ENCODE results near the gene RPL18. TPM values are rescaled to one million over a fixed set of nuclear protein-coding genes. Genes with fewer than 3 reads are reported as not detected.
A peak's percentile ranks its signal among the peaks of the same experiment; 100 is the strongest.

The RPL18 gene
- total RNA-seq, 2 experiments from 2014 or later: 1,511 to 1,528 TPM

DNA sequence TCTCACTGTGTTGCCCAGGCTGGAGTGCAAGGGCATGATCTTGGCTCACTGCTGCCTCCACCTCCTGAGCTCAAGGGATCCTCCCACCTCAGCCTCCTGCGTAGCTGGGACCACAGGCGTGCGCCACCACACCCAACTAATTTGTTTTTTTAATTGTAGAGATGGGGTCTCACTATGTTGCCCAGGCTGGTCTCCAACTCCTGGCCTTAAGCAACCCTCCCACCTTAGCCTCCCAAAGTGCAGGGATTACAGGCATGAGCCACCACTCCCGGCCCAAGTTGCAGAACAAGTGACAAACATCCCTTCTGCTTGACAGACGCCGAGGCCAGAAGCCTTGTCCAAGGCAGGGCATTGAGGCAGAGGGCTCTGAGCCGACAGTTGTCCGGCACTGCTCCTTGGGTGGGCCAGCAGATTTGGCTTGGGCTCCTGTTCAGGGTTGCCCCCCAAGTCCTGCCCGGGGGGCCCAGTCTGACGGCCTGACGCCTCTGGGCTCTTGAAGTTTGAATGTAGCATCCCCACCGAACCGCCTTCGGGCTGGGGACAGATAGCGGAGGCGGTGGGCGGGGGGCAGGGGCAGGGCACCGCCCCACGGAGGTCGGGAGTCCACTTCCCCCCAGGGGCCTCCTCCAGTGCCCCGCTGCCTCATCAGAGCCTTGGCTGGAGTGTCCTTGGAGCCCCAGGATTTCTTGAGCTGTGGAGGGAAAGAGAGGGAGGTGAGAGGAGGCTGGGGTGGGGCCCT, 18.1 kb downstream of the RPL18 start:
- ChIA-PET POLR2A (interaction anchor here (0.8 to 1.4 kb wide), 2 partner anchors 12 to 16 kb away, joined by 3 to 4 read pairs; no protein-coding TSS in a partner anchor), CTCF (no interaction called here)
- DNase-seq: no peak
- no peaks in the 10 kb centered on the region for H3K9me3 Mint-ChIP-seq
- no peaks in the 10 kb centered on the region for H3K27me3 Mint-ChIP-seq
- peaks cover 15% of the 10 kb centered on the region for H3K4me1 Mint-ChIP-seq
- H3K27ac Mint-ChIP-seq: no peak overlapping the region
- peaks cover 9% of the 10 kb centered on the region for H3K36me3 Mint-ChIP-seq (ENCODE audit: low read depth)
- no peak overlapping the region for H3K4me3 Mint-ChIP-seq

DNA sequence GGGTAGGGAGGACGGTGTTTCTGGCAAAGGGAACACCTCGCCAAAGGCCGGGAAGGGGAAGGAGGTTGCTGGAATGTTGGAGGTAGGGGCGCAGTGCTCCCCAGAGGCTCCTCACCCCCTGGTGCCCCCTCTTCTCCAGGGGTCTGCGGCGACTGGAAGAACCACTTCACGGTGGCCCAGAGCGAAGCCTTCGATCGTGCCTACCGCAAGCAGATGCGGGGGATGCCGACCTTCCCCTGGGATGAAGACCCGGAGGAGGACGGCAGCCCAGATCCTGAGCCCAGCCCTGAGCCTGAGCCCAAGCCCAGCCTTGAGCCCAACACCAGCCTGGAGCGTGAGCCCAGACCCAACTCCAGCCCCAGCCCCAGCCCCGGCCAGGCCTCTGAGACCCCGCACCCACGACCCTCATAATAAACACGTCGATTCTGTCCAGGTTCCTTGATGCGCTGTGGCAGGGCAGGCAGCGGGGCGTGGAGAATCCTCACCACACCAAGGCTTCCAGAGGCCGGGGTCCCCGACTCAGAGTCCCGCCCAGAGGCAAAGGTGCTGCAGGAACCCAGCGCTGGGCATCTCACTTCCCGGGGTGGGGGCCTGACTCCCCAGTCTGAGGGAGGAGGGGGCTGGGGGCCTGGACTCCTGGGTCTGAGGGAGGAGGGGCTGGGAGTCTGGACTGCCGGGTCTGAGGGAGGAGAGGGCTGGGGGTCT, 19.8 kb downstream of the RPL18 start:
- Mint-ChIP-seq H3K27ac (no peak overlapping the region), H3K4me3 (peak overlapping the region; percentile 21), H3K9me3 (no peaks in the 10 kb centered on the region), H3K36me3 (ENCODE audit: low read depth) (peaks cover 16% of the 10 kb centered on the region), H3K27me3 (no peaks in the 10 kb centered on the region), H3K4me1 (peaks cover 29% of the 10 kb centered on the region)
- DNase-seq: no peak
- POLR2A ChIA-PET: no interaction called here
- CTCF ChIA-PET: no interaction called here

DNA sequence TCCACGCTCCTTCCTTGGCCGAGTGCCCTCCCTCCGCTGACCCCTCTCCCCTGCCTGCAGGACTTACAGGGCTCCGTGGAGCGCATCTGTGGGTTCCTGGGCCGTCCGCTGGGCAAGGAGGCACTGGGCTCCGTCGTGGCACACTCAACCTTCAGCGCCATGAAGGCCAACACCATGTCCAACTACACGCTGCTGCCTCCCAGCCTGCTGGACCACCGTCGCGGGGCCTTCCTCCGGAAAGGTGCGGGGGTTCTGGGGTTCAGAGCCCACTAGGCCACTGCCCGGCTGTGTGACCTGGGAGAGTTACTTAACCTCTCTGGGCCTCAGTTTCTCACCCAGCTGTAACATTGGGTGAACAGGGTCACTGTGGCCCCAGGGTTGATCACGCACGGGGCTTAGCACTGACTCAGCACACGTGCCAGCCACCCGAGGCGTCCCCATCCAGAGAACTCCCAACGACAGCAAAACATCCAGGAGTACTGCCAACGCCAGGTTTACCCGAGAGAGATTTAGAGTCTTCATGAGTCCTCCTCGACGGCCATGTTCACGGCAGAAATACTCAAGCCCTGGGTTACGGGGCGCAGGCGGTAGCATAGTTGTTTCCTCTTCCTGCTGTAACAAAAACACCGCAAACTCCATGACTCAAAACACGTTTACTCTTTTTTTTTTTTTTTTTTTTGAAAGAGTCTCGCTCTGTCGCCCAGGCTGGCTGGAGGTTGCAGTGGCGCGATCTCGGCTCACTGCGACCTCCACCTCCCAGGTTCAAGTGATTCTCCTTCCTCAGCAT, 22.1 kb downstream of the RPL18 start:
- peaks cover 21% of the 10 kb centered on the region for H3K36me3 Mint-ChIP-seq (ENCODE audit: low read depth)
- ChIA-PET CTCF (interaction anchor here (0.7 kb wide), 1 partner anchor 114 kb away, joined by 4 read pairs; no protein-coding TSS in a partner anchor), POLR2A (interaction anchor here (0.6 to 1.1 kb wide), 3 partner anchors 9 to 406 kb away, joined by 3 to 4 read pairs (median 4); no protein-coding TSS in a partner anchor)
- peak; percentile 75 for DNase-seq
- H3K27me3 Mint-ChIP-seq: no peaks in the 10 kb centered on the region
- no peaks in the 10 kb centered on the region for H3K9me3 Mint-ChIP-seq
- H3K4me3 Mint-ChIP-seq: peak overlapping the region; percentile 74
- peaks cover 39% of the 10 kb centered on the region for H3K4me1 Mint-ChIP-seq
- H3K27ac Mint-ChIP-seq: peak overlapping the region; percentile 85

DNA sequence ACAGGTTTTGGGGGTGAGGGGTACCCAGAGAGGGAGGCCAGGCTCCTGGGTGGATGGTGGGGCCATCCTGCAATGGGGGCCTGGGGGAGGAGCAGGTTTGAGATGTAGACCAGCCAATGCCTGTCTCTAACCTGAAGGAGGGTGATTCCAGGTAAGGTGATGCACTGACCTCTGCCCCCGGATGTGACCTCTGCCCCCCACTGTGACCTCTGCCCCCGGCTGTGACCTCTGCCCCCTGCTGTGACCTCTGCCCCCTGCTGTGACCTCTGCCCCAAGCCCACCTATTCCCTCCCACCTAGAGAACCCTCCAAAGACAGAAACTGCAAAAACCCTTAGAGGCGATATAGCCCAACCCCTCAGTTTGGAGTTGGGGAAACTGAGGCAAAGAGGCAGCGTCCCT, 22.7 kb downstream of the RPL18 start:
- H3K36me3 Mint-ChIP-seq (ENCODE audit: low read depth): peaks cover 21% of the 10 kb centered on the region
- ChIA-PET POLR2A (interaction anchor here (1.0 to 1.1 kb wide), 2 partner anchors 10 to 14 kb away, joined by 4 read pairs; no protein-coding TSS in a partner anchor), CTCF (no interaction called here)

GRCh38 chr19:48595833-48596232, 23.1 kb downstream of the RPL18 start:
- no peak for DNase-seq
- Mint-ChIP-seq H3K27ac (peak overlapping the region; percentile 85), H3K4me1 (peaks cover 49% of the 10 kb centered on the region), H3K4me3 (peak overlapping the region; percentile 74), H3K27me3 (no peaks in the 10 kb centered on the region), H3K36me3 (ENCODE audit: low read depth) (peaks cover 21% of the 10 kb centered on the region), H3K9me3 (no peaks in the 10 kb centered on the region)
- ChIA-PET POLR2A (no interaction called here), CTCF (interaction anchor here (1.3 to 1.7 kb wide), 3 partner anchors 11 to 90 kb away, joined by 4 to 9 read pairs (median 5); no protein-coding TSS in a partner anchor)

More for the DNA sequence above, 22.7 kb downstream of the RPL18 start:
- Mint-ChIP-seq H3K27me3 (no peaks in the 10 kb centered on the region), H3K4me1 (peaks cover 45% of the 10 kb centered on the region), H3K9me3 (no peaks in the 10 kb centered on the region), H3K27ac (peak overlapping the region; percentile 85), H3K4me3 (peak overlapping the region; percentile 74)
- DNase-seq: no peak

DNA sequence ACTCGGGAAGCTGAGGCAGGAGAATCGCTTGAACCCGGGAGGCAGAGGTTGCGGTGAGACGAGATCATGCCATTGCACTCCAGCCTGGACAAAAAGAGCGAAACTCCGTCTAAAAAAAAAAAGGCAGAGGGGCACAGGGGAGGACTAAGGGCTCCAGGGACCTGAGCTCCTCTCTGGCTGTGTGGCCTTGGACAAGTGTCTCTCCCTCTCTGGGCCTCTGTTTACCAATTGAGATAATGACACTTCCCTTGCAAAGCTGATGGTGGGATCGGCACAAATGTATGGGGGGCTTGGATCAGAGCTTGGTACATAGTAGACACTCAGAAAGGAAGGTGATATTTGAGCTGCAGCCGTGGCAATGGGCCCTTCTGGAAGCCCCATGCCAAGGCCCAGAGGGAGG, 23.8 kb downstream of the RPL18 start:
- Mint-ChIP-seq H3K36me3 (ENCODE audit: low read depth) (peaks cover 21% of the 10 kb centered on the region), H3K27ac (peak overlapping the region; percentile 85), H3K4me1 (peaks cover 53% of the 10 kb centered on the region), H3K27me3 (no peaks in the 10 kb centered on the region), H3K4me3 (peak overlapping the region; percentile 74), H3K9me3 (no peaks in the 10 kb centered on the region)
- ChIA-PET POLR2A (interaction anchor here (1.0 kb wide), 1 partner anchor 21 kb away, joined by 3 read pairs; no protein-coding TSS in a partner anchor), CTCF (interaction anchor here (1.3 to 1.7 kb wide), 3 partner anchors 11 to 89 kb away, joined by 4 to 9 read pairs (median 5); no protein-coding TSS in a partner anchor)
- no peak for DNase-seq

GRCh38 chr19:48591021-48591420, 28.0 kb downstream of the RPL18 start:
- POLR2A ChIA-PET: interaction anchor here (0.8 kb wide), 1 partner anchor 28 kb away, joined by 3 read pairs; the partner anchor contains the start of genes RPL18 and SPHK2
- CTCF ChIA-PET: interaction anchor here (8.7 kb wide), 1 partner anchor 84 kb away, joined by 197 read pairs; no protein-coding TSS in a partner anchor
- no peak for DNase-seq
- H3K9me3 Mint-ChIP-seq: no peaks in the 10 kb centered on the region
- no peaks in the 10 kb centered on the region for H3K27me3 Mint-ChIP-seq
- peaks cover 58% of the 10 kb centered on the region for H3K4me1 Mint-ChIP-seq
- peak overlapping the region; percentile 42 for H3K27ac Mint-ChIP-seq
- peaks cover 25% of the 10 kb centered on the region for H3K36me3 Mint-ChIP-seq (ENCODE audit: low read depth)
- H3K4me3 Mint-ChIP-seq: no peak overlapping the region

- H3K4me1 Mint-ChIP-seq: peaks cover 48% of the 10 kb centered on the region
- CTCF ChIA-PET: interaction anchor here (0.5 to 8.7 kb wide), 22 partner anchors 11 to 410 kb away, joined by 3 to 197 read pairs (median 4); partner anchors contain the start of genes RPL18, SPHK2, SULT2B1 and SYNGR4
- POLR2A ChIA-PET: interaction anchor here (0.6 to 1.0 kb wide), 6 partner anchors 20 to 83 kb away, joined by 3 to 5 read pairs (median 3); partner anchors contain the start of genes RPL18 and SPHK2
Measured at GRCh38 chr19:48588670-48589401, 30.1 kb downstream of the RPL18 start.

DNA sequence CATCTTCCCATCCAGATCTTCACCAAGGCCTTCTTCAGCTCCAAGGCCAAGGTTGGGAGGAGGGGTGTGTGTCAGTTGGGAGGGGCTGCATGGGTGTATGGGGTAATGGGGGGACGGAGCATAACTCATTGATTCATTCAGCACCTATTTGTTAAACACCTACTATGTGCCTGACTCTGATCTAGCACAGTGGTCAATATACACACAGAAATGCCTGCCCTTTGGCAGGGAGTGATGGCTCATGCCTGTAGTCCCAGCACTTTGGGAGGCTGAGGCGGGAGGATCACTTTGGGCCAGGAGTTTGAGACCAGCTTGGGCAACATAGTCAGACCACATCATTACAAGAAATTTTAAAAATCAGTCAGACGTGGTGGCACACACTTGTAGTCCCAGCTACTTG, 31.6 kb downstream of the RPL18 start:
- ChIA-PET CTCF (interaction anchor here (0.7 to 8.7 kb wide), 6 partner anchors 12 to 253 kb away, joined by 3 to 197 read pairs (median 3); no protein-coding TSS in a partner anchor), POLR2A (interaction anchor here (1.6 kb wide), 1 partner anchor 73 kb away, joined by 4 read pairs; no protein-coding TSS in a partner anchor)
- Mint-ChIP-seq H3K36me3 (ENCODE audit: low read depth) (peaks cover 15% of the 10 kb centered on the region), H3K27ac (no peak overlapping the region), H3K27me3 (no peaks in the 10 kb centered on the region), H3K4me1 (peaks cover 41% of the 10 kb centered on the region), H3K9me3 (no peaks in the 10 kb centered on the region), H3K4me3 (peak overlapping the region; percentile 21)
- no peak for DNase-seq

More at GRCh38 chr19:48588670-48589401, 30.1 kb downstream of the RPL18 start:
- H3K27ac Mint-ChIP-seq: peak overlapping the region; percentile 85
- H3K9me3 Mint-ChIP-seq: no peaks in the 10 kb centered on the region
- H3K4me3 Mint-ChIP-seq: peak overlapping the region; percentile 77
- no peaks in the 10 kb centered on the region for H3K27me3 Mint-ChIP-seq
- H3K36me3 Mint-ChIP-seq (ENCODE audit: low read depth): peaks cover 20% of the 10 kb centered on the region
- peak; percentile 91 for DNase-seq

DNA sequence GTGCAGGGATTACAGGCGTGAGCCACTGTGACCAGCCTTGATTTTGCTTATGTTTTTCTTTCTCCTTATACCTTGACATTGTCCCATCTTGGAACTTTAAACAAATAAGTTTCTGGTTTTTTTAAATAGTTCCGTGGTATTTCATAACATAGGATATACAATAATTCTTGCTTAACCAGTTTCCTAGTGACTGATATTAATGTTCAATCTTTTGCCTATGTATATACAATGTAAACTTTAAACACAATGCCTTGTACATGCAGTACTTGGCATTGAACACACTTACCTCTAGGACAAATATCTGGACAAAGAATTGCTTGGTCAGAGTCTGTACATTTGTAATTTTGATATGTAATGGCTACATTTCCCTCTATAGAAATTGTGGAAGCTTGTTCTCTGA, 36.8 kb downstream of the RPL18 start:
- DNase-seq: no peak
- Mint-ChIP-seq H3K27ac (no peak overlapping the region), H3K9me3 (no peaks in the 10 kb centered on the region), H3K36me3 (ENCODE audit: low read depth) (peaks cover 10% of the 10 kb centered on the region), H3K4me3 (no peak overlapping the region), H3K4me1 (peaks cover 8% of the 10 kb centered on the region), H3K27me3 (no peaks in the 10 kb centered on the region)
- ChIA-PET CTCF (interaction anchor here (0.6 to 1.8 kb wide), 2 partner anchors 27 to 76 kb away, joined by 3 to 5 read pairs; no protein-coding TSS in a partner anchor), POLR2A (no interaction called here)

DNA sequence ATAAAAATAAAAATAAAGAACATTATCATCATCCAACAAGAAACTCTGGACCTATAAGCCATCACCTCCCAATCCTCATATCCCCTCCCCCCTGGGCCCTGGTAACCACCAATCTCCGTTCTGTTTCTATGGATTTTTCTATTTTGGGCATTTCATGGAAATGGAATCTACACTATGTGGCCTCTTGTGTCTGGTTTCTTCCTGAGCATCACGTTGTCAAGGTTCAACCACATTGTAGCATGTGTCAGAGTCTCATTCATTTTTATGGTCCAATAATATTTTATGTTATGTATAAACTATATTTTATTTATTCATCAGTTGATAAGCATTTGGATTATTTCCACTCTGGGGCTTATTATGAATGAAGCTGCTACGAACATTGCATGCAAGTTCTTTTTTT, 40.1 kb downstream of the RPL18 start:
- CTCF ChIA-PET: interaction anchor here (0.7 to 1.3 kb wide), 2 partner anchors 67 to 73 kb away, joined by 3 to 4 read pairs; no protein-coding TSS in a partner anchor
- H3K4me3 Mint-ChIP-seq: no peak overlapping the region
- POLR2A ChIA-PET: no interaction called here
- H3K27me3 Mint-ChIP-seq: no peaks in the 10 kb centered on the region
- H3K36me3 Mint-ChIP-seq (ENCODE audit: low read depth): peaks cover 3% of the 10 kb centered on the region
- H3K9me3 Mint-ChIP-seq: no peaks in the 10 kb centered on the region
- no peak overlapping the region for H3K27ac Mint-ChIP-seq
- no peak for DNase-seq
- peaks cover under 1% of the 10 kb centered on the region for H3K4me1 Mint-ChIP-seq
